Lower leg skin (tissue), 4 donors: ENCODE data around the gene RTN1. TPM values are rescaled to one million over a fixed set of nuclear protein-coding genes. Genes with fewer than 3 reads are reported as not detected.

Experiments
- DNase-seq, 2 donors: peaks; one replicate each; pipeline ENCODE4 v3.0.0-alpha.2; 2019; ENCODE audit warnings: low spot score in 2 of 2
- H3K4me3 ChIP-seq: fragments of 200-600 bp; sonication (generic); 2 replicates; pipeline ENCODE4 v1.5.1; 2017; ENCODE audit warnings: mild to moderate bottlenecking, low read depth; ENCODE audit not compliant: poor library complexity, severe bottlenecking
- CTCF ChIP-seq, 3 donors: fragments of 450-650 bp; IDR thresholded peaks; one replicate each; pipeline ENCODE4 v1.5.1; 2016; ENCODE audit warnings: antibody characterized with exemption in 3 of 3, mild to moderate bottlenecking in 3 of 3, moderate library complexity in 2 of 3
- POLR2A ChIP-seq, 2 donors: fragments of 450-650 bp; IDR thresholded peaks; one replicate each; pipeline ENCODE4 v1.6.1; 2016 to 2017; ENCODE audit warnings: antibody characterized with exemption in 2 of 2, mild to moderate bottlenecking in 1 of 2, moderate library complexity in 1 of 2
- WGBS, 2 donors: methylation state at CpG; one replicate each; pipeline ENCODE4 v1.1.5; 2018; 5-methylcytosine and 5-hydroxymethylcytosine counted together
- intact Hi-C: fragments of 100-400 bp; cut with DNase I; formaldehyde crosslinking; loops from one replicate; pipeline ENCODE4 v1.15.0; 2023; ENCODE audit warnings: low total_unique reads
- total RNA-seq, 4 donors: library from RNA; depleted of rRNA; stranded (reverse); fragments of >200 nt; gene quantifications; one replicate each; pipeline ENCODE4 v1.1.0, GENCODE V29; 2016

The RTN1 gene
- total RNA-seq, 4 donors from 2014 or later, result 5.1 to 8.1 (median 5.8) TPM

GRCh38 chr14:59848671-59849070 lies 21.9 kb downstream of the RTN1 start:
- DNase-seq, result no peak
- 80% methylated on average over 3 of the region's 3 CpGs for WGBS, 2 donors
- no peak overlapping the region for H3K4me3 ChIP-seq
- intact Hi-C loops, result no loop called here
- no peak for TF ChIP-seq CTCF (IDR thresholded peaks at IDR 0.05)

- intact Hi-C loops, result no loop called here
- no peak for DNase-seq
- H3K4me3 ChIP-seq, result no peak overlapping the region
- WGBS, 2 donors, result 19 to 44% methylated on average over 3 of the region's 3 CpGs
- TF ChIP-seq POLR2A (IDR thresholded peaks at IDR 0.05), result no peak
- TF ChIP-seq CTCF (IDR thresholded peaks at IDR 0.05), result no peak
Observed at GRCh38 chr14:59847711-59848110, 22.9 kb downstream of the RTN1 start.

- 92 to 96% methylated on average over 2 of the region's 2 CpGs for WGBS, 2 donors
Observed at GRCh38 chr14:59846595-59846994, 24.0 kb downstream of the RTN1 start.

GRCh38 chr14:59845245-59845644 lies 25.3 kb downstream of the RTN1 start:
- 58 to 80% methylated on average over 3 of the region's 3 CpGs for WGBS, 2 donors
- no peak for TF ChIP-seq POLR2A (IDR thresholded peaks at IDR 0.05)
- no peak for DNase-seq
- H3K4me3 ChIP-seq, result no peak overlapping the region
- intact Hi-C loops, result no loop called here

More at GRCh38 chr14:59846595-59846994, 24.0 kb downstream of the RTN1 start:
- DNase-seq, result no peak
- TF ChIP-seq POLR2A (IDR thresholded peaks at IDR 0.05), result no peak
- TF ChIP-seq CTCF (IDR thresholded peaks at IDR 0.05), result no peak
- H3K4me3 ChIP-seq, result no peak overlapping the region
- intact Hi-C loops, result no loop called here

- DNase-seq, result no peak
- TF ChIP-seq CTCF (IDR thresholded peaks at IDR 0.05) (no peak), POLR2A (IDR thresholded peaks at IDR 0.05) (no peak)
- H3K4me3 ChIP-seq, result no peak overlapping the region
- WGBS, 2 donors, result 90 to 91% methylated on average over 8 of the region's 8 CpGs
- intact Hi-C loops, result no loop called here
Observed at GRCh38 chr14:59844186-59844812, 26.3 kb downstream of the RTN1 start.

- no peak for DNase-seq
- TF ChIP-seq CTCF (IDR thresholded peaks at IDR 0.05) (no peak), POLR2A (IDR thresholded peaks at IDR 0.05) (no peak)
- intact Hi-C loops, result no loop called here
- 51 to 62% methylated on average over 3 of the region's 3 CpGs for WGBS, 2 donors
- H3K4me3 ChIP-seq, result no peak overlapping the region
Observed at GRCh38 chr14:59836116-59836515, 34.5 kb downstream of the RTN1 start.
